Measurements from ENCODE around the gene ARL6.

Gene ARL6, protein sequence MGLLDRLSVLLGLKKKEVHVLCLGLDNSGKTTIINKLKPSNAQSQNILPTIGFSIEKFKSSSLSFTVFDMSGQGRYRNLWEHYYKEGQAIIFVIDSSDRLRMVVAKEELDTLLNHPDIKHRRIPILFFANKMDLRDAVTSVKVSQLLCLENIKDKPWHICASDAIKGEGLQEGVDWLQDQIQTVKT

GRCh38 chr3:97764407-97765238 lies at the start of gene ARL6:
Gene ARL6 (plus strand): TSS chr3:97764758. CDS start chr3:97768108, 3,350 bp downstream.
- peak; percentile 49 for DNase-seq (ENCODE audit: low read depth)

DNA sequence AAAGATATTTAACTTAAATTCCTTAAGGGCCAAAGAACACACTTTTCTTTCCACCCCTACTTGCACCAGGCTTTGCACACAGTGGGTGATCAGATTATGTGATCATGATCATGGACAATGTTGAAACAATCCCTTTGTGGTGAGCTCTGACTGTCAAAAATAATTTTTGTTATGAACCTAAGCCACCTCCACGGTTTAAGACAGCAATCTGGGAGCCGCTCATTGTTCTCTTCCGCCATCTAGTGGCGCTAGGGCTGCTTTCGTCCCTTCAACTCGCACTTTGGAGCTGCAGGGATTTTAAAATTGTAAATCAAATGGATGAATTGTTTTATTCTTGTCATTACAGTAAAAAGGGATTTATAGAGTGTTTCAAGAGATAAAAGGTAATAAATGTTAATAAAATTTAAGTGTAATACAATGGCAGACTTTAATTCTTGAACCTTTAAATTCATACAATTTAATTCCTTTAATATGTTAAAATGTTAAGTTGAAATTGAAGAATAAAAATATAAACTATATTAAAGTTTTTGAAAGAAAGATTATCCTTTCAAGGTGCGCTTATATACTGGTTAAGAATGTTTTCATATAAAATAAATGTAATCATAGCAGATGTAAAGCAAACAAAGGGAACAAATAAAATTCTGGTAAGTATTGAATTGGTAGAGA lies 45.3 kb upstream of the ARL6 start:
- DNase-seq (ENCODE audit: low read depth) = peak; percentile 26

DNA sequence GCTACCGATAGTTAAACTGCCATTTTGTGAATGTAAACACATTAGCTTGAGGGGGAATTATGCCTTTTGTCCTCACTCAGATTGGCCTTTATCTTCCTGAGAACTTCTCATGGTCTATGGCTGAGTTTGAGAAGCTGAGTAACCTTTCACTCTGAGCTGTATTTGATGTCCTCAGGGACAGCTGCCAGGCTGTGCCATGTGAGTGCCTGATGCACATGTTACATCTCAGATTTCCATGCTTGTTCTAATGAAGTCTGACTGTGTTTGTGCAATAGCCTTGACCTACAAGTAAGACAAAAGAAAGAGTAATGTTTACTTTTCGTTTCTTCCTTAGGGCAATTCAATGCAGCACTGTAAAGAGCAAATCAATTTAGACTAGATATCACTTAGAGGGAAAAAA lies 44.1 kb upstream of the ARL6 start:
- no peak for DNase-seq (ENCODE audit: low read depth)

GRCh38 chr3:97721446-97721845 lies 43.1 kb upstream of the ARL6 start:
- no peak for DNase-seq (ENCODE audit: low read depth)

DNA sequence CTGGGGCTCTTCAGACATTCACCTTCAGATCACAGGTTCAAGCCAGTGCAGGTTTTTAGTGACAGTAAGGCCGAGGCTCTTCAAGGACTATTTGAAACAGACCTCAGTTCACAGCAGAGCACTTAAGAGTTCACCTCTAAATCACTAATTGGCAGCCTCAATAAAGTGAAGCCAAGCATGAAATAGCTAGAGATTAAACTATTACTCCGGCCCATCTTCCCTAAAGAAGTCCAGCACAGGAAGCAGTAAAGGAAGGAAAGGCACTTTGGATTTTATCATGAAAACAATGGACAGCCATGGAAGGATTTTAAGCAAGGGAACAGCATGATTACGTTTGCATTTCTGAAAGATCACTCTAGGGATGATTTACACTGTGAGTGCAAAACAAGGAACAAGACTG lies 27.6 kb upstream of the ARL6 start:
- DNase-seq (ENCODE audit: low read depth) = no peak

DNA sequence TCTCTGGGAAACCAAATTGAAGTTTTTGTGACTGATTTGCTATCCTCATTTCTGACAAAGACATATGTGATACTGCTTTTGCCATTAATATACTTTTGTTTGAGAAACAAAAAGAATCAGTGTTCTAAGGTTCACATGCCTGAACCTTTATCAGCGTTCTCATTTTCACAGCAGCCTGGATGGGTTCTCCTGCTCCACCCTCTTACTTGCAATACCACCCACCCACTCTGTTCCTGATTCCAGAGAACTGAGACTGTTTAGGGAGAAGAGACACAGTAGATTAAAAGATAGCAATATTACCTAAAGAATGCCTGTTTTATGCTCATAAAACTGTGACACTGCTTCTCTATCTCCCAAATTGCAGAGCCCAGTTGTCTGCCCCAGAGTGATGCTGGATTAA lies 25.8 kb upstream of the ARL6 start:
- no peak for DNase-seq (ENCODE audit: low read depth)

DNA sequence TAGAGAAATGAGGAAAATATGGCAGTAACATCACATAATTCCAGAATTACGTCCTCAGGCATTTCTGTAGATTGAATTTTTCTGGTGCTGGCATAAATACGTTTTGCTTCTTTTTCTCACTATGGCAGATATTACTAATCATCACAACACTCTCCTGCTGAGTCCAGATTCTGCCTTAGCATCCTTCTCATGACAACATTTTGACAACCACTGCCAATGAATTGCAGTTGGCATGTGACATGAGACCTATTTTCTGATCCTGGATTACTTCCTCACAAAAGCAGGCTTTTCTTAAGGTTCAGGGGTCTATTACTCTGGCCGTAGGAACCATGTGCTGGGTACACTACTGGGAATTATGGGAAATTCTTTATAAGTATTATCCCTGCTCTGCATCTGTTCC lies 22.5 kb upstream of the ARL6 start:
- DNase-seq (ENCODE audit: low read depth) = no peak

DNA sequence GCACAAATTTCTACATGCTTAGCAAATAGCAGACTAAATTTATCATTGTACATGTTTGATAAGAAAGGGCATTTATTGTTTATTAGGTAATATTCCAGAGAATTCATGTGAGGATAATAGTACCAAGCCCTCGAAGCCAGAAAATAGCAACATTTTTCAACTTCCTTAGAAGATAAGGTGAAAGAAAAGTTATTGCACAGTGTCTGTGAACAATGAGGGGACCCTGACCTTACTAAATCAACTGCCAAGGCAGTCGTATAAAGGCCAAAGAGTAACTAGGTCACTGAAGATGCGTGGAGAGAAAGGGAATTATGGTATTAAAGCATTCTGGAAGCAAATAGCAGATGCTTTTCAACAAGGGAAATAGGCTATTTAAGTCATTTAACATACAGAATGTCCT lies 20.3 kb upstream of the ARL6 start:
- no peak for DNase-seq (ENCODE audit: low read depth)

DNA sequence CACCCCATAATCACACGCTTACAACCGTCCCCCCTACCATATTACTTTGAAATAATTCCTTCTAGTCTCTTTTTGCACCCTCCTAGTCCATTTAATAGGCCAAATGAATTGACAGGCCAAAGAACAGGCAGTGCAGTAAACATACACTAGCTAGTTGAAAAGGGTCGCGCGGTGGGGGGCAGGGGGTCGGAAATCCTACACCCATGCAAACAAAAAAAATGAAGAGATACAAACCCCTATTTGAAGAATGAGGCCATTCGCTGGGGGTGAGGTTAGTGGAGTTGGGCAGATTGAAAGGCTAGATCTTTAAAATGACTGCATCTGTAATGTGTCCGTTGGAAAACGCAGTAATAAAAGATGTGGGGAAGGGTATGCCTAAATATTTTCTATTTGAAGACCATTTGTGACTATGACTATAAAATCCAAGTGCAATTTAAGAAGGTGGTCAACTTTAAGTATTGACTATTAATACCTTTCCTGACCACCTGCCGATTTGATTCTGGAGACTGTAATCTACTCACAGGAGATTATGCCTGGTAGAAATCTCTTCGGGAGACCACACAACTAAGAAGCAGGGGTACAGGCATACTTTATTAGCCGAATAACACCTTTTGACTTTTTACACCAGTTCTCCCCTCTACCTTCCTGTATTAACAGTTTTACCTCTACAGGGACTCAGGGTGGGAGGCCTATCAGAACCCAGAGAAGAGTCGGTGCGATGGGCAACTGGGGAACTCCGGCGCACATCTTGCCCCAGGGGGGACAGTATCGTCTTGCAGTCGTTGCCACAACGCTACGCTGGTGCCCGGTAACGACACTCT lies 762 bp upstream of the ARL6 start:
- DNase-seq (ENCODE audit: low read depth) = no peak

DNA sequence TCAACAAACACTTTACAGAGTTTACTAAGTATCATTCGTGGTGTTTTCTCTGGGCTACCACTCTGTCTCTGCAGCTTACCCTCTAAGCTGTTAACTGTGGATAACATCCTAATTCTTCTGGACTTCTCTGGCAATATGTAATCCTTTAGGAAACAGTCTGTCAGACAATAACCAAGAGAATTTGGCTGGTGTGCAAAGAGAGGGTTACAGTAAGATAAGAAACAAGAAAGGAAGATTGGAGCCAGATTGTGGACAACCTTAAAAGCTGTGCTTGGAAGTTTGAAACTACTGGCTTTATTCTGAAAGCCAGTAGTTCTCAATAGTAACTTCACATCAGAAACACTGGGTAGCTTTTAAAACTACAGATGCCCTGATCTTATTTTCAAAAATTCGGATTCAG lies 778 bp downstream of the ARL6 start:
- no peak for DNase-seq (ENCODE audit: low read depth)

GRCh38 chr3:97772926-97773325 lies 8.4 kb downstream of the ARL6 start:
- DNase-seq (ENCODE audit: low read depth) = no peak

GRCh38 chr3:97778152-97778551 lies 13.6 kb downstream of the ARL6 start:
- no peak for DNase-seq (ENCODE audit: low read depth)

DNA sequence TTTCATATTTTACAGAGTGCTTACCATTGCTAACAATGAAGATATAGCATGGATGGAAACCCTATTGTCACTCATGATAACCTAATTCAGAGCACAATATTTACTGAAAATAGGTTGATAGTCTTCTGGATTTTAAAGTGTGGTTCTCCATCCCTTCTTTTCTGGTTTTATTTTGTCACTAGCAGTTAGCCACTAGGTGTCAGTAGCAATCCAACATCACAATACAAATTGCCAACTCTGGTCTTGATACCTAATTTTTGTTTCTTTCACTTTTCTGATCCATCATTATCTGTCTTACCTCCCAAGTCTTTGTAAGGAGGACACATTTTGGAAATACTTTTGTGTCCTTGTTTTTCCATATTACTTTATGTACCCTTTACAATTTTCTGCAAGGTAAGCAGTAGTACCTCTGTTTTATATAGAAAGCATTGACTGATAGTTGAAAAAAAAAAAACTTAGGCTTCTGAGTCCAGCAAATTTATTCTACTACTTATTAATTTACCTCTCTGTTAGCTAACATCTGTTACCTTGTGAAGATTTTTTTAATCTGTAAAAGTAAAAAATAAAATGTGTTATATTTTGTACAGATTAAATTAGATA lies 29.0 kb downstream of the ARL6 start:
- no peak for DNase-seq (ENCODE audit: low read depth)

DNA sequence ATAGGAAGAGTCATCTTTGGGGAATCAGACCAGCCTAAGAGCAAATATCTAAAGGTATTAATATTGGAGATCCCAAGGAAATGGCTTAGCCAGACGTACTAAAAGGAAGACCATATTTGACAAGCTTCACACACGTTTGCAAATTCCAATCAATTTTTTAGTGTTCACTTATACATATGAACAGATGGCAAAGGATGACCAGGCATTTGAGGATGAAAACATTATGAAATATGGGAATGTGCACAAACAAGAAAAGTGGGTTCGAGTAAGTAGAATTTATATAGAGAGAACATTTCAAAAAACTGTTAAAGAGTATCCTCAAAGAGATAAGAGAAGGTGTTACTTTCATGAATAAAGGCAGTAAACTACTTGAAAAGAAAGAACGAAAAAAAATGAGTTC lies 31.4 kb downstream of the ARL6 start:
- no peak for DNase-seq (ENCODE audit: low read depth)

DNA sequence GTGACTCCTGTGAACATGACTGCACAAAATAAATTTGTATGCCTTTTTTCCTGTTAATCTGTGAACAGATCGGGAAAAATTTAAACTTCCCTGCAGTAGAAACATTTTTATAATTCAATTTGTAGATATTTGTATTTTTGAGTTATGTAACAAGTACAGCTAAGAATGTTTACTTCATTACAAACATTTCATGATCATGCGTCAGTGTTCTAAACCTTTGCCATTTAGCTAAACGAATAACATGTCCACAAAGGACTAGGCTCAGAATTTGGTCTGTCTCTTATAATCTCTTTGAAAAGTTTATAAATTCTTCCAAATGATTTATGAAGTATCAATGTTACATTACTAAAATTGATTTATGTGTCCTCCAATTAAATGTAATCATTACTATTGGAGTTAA lies 39.9 kb downstream of the ARL6 start:
- no peak for DNase-seq (ENCODE audit: low read depth)

GRCh38 chr3:97810779-97811390 lies 46.3 kb downstream of the ARL6 start:
- no peak for DNase-seq (ENCODE audit: low read depth)

GRCh38 chr3:97815149-97815917 lies 50.8 kb downstream of the ARL6 start:
- peak; percentile 16 for DNase-seq (ENCODE audit: low read depth)

DNA sequence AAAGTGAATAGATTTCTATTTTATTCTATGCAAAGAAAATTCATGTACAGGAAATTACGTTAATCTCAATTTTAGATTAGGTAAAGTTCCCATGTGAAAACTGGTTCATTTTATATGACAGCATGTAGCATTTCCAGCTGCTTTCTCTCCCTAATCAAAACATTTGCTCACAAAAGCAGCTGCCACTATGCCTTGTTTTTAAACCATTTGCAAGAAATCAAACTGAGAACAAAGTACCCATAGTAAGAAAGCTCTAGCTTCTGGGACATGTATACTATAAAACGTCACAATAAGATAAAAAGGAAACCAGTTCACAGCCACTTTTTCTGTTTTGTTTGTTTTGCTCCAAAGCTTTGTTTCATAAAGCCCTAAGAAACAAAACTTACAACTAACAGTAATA lies 52.3 kb downstream of the ARL6 start:
- no peak for DNase-seq (ENCODE audit: low read depth)

DNA sequence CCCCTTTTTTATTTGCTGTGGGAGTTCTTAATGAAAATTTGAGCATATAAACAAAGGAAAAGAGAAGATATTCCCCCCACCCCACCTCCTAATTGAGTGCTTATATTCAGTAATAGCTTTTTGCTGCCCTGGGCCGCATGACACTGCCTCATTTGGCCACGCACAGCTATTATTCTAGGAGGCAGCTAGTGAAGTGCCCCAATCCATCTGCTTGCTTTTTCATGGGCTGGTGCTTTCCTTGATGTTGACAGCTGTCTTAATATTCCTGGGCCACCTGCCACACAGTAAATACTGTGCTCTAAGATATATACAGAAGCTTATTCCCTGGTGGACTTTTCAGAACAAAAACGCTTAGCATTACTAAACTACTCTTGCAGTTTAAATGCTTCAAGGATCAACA lies 53.4 kb downstream of the ARL6 start:
- no peak for DNase-seq (ENCODE audit: low read depth)

DNA sequence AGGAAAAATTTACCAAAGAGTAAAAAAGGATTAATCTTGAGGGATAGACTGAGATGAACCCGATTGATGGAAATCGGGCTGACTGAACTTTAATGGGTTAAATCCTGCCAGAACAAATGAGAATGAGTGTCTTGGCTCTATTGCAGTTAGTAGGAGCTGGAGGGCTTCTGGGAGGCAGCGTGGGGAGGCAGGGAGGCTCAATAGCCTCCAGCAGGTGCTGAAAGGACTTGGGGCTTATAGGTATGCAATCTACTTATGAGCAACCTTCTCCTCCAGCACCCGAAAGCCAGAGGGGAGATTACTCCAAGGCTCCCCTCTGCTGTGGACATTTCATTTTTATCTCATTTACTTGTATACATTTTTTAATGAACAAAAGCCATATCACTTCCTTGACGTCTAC lies 56.2 kb downstream of the ARL6 start:
- DNase-seq (ENCODE audit: low read depth) = no peak

- DNase-seq (ENCODE audit: low read depth) = peak; percentile 40
Observed at GRCh38 chr3:97821287-97821773, 56.8 kb downstream of the ARL6 start.
